Putamen (tissue), 1 donor: ENCODE measurements around the gene PHPT1.
"Not testable (repeated sequence)": the region's sequence is repeated elsewhere in the genome, so short reads cannot be mapped to it uniquely, and the experiment has no call there.

Experiments used
- DNase-seq: peaks from one replicate; pipeline ENCODE4 v3.0.0-alpha.2; 2016; ENCODE audit warnings: low spot score

PHPT1 gene

GRCh38 chr9:136837146-136837855, 11.9 kb upstream of the PHPT1 start:
- no peak for DNase-seq

GRCh38 chr9:136837856-136838277, 11.3 kb upstream of the PHPT1 start:
- DNase-seq = not testable (repeated sequence)

- DNase-seq = no peak
Observed at GRCh38 chr9:136838314-136839228, 10.6 kb upstream of the PHPT1 start.

- no peak for DNase-seq
Observed at GRCh38 chr9:136839229-136840139, 9.7 kb upstream of the PHPT1 start.

- no peak for DNase-seq
Observed at GRCh38 chr9:136840140-136840876, 8.9 kb upstream of the PHPT1 start.

- DNase-seq = peak; percentile 82
Observed at GRCh38 chr9:136840877-136841645, 8.1 kb upstream of the PHPT1 start.

GRCh38 chr9:136841646-136842379, 7.4 kb upstream of the PHPT1 start:
- not testable (repeated sequence) for DNase-seq

- DNase-seq = peak; percentile 84
Observed at GRCh38 chr9:136842380-136842948, 6.7 kb upstream of the PHPT1 start, which contains the start of gene AJM1. TSS of gene AJM1 (plus strand) at chr9:136842478. CDS start at chr9:136844415, 1,937 bp downstream.

GRCh38 chr9:136843159-136843800, 5.9 kb upstream of the PHPT1 start:
- DNase-seq = not testable (repeated sequence)

GRCh38 chr9:136843801-136844740, 5.1 kb upstream of the PHPT1 start:
- DNase-seq = not testable (repeated sequence)

- no peak for DNase-seq
Observed at GRCh38 chr9:136844761-136845464, 4.3 kb upstream of the PHPT1 start.

- no peak for DNase-seq
Observed at GRCh38 chr9:136845465-136846260, 3.5 kb upstream of the PHPT1 start.

GRCh38 chr9:136846376-136847087, 2.7 kb upstream of the PHPT1 start:
- DNase-seq = no peak

- DNase-seq = no peak
Observed at GRCh38 chr9:136847088-136847825, 2.0 kb upstream of the PHPT1 start.
